CD8-positive, alpha-beta memory T cell (primary cell): ENCODE measurements around the gene DFFA. TPM values are rescaled to one million over a fixed set of nuclear protein-coding genes. Genes with fewer than 3 reads are reported as not detected.

Experiments used
- CTCF ChIA-PET: fragments of 350-600 bp; sonication (Branson Sonifier 250); formaldehyde crosslinking; loops from one replicate; lab custom pipeline; 2021; ENCODE audit warnings: antibody characterized with exemption; lab: Charles Lee
- POLR2A ChIA-PET: fragments of 350-600 bp; sonication (Branson Sonifier 250); formaldehyde crosslinking; loops from one replicate; lab custom pipeline; 2021; ENCODE audit warnings: antibody characterized with exemption; lab: Charles Lee
- DNase-seq, 5 donors: peaks; one replicate each; pipeline versions ENCODE4 v3.0.0 to v3.0.0-alpha.2; 2020 to 2022; ENCODE audit warnings: mixed read lengths in 1 of 5
- H3K27ac ChIP-seq: one replicate; pipeline ENCODE4 v1.7.0; 2013; ENCODE audit warnings: low read depth, mild to moderate bottlenecking, low read length, moderate library complexity
- H3K27me3 ChIP-seq: 2 replicates; pipeline ENCODE4 v1.7.0; 2013; ENCODE audit warnings: low read length, mild to moderate bottlenecking; ENCODE audit not compliant: insufficient read depth, poor library complexity, severe bottlenecking
- H3K36me3 ChIP-seq: 2 replicates; pipeline ENCODE4 v1.7.0; 2013; ENCODE audit warnings: mild to moderate bottlenecking, low read length, moderate library complexity; ENCODE audit not compliant: insufficient read depth
- H3K4me1 ChIP-seq: 2 replicates; pipeline ENCODE4 v1.7.0; 2013; ENCODE audit warnings: mild to moderate bottlenecking, low read length, moderate library complexity; ENCODE audit not compliant: insufficient read depth
- H3K4me3 ChIP-seq: 2 replicates; pipeline ENCODE4 v1.7.0; 2013; ENCODE audit warnings: mild to moderate bottlenecking, low read length
- H3K9me3 ChIP-seq: 2 replicates; pipeline ENCODE4 v1.7.0; 2013; ENCODE audit warnings: mild to moderate bottlenecking, low read length
- H3K27ac Mint-ChIP-seq, 8 donors: one replicate each; pipeline ENCODE4 v1.8.0; 2020 to 2021; ENCODE audit warnings: mixed read lengths in 8 of 8, mild to moderate bottlenecking in 6 of 8, inconsistent platforms in 3 of 8, moderate library complexity in 3 of 8
- H3K27me3 Mint-ChIP-seq, 2 donors: one replicate each; pipeline ENCODE4 v1.8.0; 2020 to 2021; ENCODE audit warnings: mixed read lengths in 2 of 2, mild to moderate bottlenecking in 1 of 2, moderate library complexity in 1 of 2
- H3K36me3 Mint-ChIP-seq, 3 donors: one replicate each; pipeline ENCODE4 v1.8.0; 2020 to 2021; ENCODE audit warnings: mixed read lengths in 3 of 3, inconsistent platforms in 1 of 3, mild to moderate bottlenecking in 1 of 3
- H3K4me1 Mint-ChIP-seq, 3 donors: one replicate each; pipeline ENCODE4 v1.8.0; 2020 to 2021; ENCODE audit warnings: mixed read lengths in 3 of 3, inconsistent platforms in 1 of 3, mild to moderate bottlenecking in 1 of 3
- H3K4me3 Mint-ChIP-seq, 7 donors: one replicate each; pipeline ENCODE4 v1.8.0; 2020 to 2021; ENCODE audit warnings: mixed read lengths in 7 of 7, mild to moderate bottlenecking in 6 of 7, moderate library complexity in 4 of 7, inconsistent platforms in 2 of 7
- H3K9me3 Mint-ChIP-seq, 5 donors: one replicate each; pipeline ENCODE4 v1.8.0; 2020 to 2022; ENCODE audit warnings: mixed read lengths in 5 of 5, mild to moderate bottlenecking in 3 of 5, moderate library complexity in 2 of 5, inconsistent platforms in 1 of 5
- polyA plus RNA-seq: library from polyadenylated mRNA; unstranded; fragments of 300-500 nt; fragmentation: Illumina TruSeq; gene quantifications from one replicate; pipeline ENCODE4 v1.2.3, GENCODE V29; 2021
- total RNA-seq, 2 experiments: library from RNA; stranded (reverse); gene quantifications; one replicate each; pipeline ENCODE4 v1.2.3, GENCODE V29; 2021

The DFFA gene
- total and polyA plus RNA-seq, 3 experiments from 2014 or later = 40.4 to 69.1 (median 67.7) TPM

GRCh38 chr1:10498231-10498630 lies 25.9 kb upstream of the DFFA start:
- H3K36me3 ChIP-seq = no peaks in the 10 kb centered on the region
- H3K9me3 ChIP-seq = no peaks in the 10 kb centered on the region
- POLR2A ChIA-PET = interaction anchor here (1.7 kb wide), 1 partner anchor 15 kb away, joined by 4 read pairs; no protein-coding TSS in a partner anchor
- DNase-seq = peak in 1 of 5 donors; percentile 7
- H3K4me3 ChIP-seq = no peak overlapping the region
- peaks cover 0 to 7% (median 5%) of the 10 kb centered on the region in 3 donors for H3K36me3 Mint-ChIP-seq
- peaks cover 53 to 68% (median 54%) of the 10 kb centered on the region in 3 donors for H3K4me1 Mint-ChIP-seq
- H3K27ac Mint-ChIP-seq = peak overlapping the region; percentile 49 to 92 (median 86)
- H3K27me3 Mint-ChIP-seq = no peaks in the 10 kb centered on the region
- CTCF ChIA-PET = interaction anchor here (1.3 to 2.5 kb wide), 2 partner anchors 10 to 12 kb away, joined by 3 to 27 read pairs; no protein-coding TSS in a partner anchor
- H3K27me3 ChIP-seq = no peaks in the 10 kb centered on the region
- H3K4me3 Mint-ChIP-seq = peak overlapping the region in 6 of 7 donors; percentile 29 to 67 (median 54)
- no peaks in the 10 kb centered on the region for H3K9me3 Mint-ChIP-seq
- peaks cover 18% of the 10 kb centered on the region for H3K4me1 ChIP-seq
- no peak overlapping the region for H3K27ac ChIP-seq

GRCh38 chr1:10497109-10497508 lies 24.8 kb upstream of the DFFA start:
- peaks cover 0 to 7% (median 2%) of the 10 kb centered on the region in 3 donors for H3K36me3 Mint-ChIP-seq
- H3K4me1 Mint-ChIP-seq = peaks cover 49 to 63% (median 54%) of the 10 kb centered on the region in 3 donors
- no peaks in the 10 kb centered on the region for H3K27me3 Mint-ChIP-seq
- Histone ChIP-seq H3K4me1 (peaks cover 18% of the 10 kb centered on the region), H3K27me3 (no peaks in the 10 kb centered on the region), H3K27ac (no peak overlapping the region), H3K9me3 (no peaks in the 10 kb centered on the region), H3K36me3 (no peaks in the 10 kb centered on the region), H3K4me3 (no peak overlapping the region)
- H3K27ac Mint-ChIP-seq = peak overlapping the region; percentile 45 to 92 (median 76)
- H3K9me3 Mint-ChIP-seq = no peaks in the 10 kb centered on the region
- peak overlapping the region in 4 of 7 donors; percentile 44 to 59 (median 47) for H3K4me3 Mint-ChIP-seq
- POLR2A ChIA-PET = interaction anchor here (1.0 to 1.7 kb wide), 3 partner anchors 11 to 17 kb away, joined by 3 to 4 read pairs (median 4); no protein-coding TSS in a partner anchor
- CTCF ChIA-PET = interaction anchor here (1.2 to 3.4 kb wide), 4 partner anchors 11 to 369 kb away, joined by 3 to 27 read pairs (median 14); no protein-coding TSS in a partner anchor
- peak in 4 of 5 donors; percentile 26 to 55 (median 30) for DNase-seq

DNA sequence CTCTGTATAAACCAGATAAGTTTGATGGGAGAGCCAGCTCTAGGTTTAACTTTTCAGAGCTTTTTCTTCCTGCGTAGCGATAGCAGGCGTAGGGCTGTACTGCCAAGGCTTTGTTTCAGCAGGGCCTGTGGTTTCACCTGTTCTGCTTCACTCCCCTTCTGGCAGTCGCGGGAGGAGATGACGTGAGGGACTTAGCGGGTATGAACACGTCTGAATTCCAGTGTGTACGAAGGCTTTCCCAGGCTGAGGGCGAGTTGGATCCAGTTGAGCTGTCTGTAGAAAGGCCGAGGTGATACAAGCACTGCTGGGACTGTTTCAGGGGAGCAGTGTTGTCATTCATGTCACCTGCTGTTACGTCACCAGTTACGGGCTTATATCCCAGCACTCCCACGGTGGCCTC lies 23.6 kb upstream of the DFFA start:
- ChIA-PET CTCF (interaction anchor here (1.2 to 6.0 kb wide), 6 partner anchors 12 to 415 kb away, joined by 3 to 78 read pairs (median 15); no protein-coding TSS in a partner anchor), POLR2A (interaction anchor here (1.0 kb wide), 1 partner anchor 14 kb away, joined by 4 read pairs; no protein-coding TSS in a partner anchor)
- no peaks in the 10 kb centered on the region for H3K27me3 Mint-ChIP-seq
- Histone ChIP-seq H3K36me3 (no peaks in the 10 kb centered on the region), H3K4me3 (peak overlapping the region; percentile 95), H3K4me1 (peaks cover 18% of the 10 kb centered on the region), H3K9me3 (no peaks in the 10 kb centered on the region), H3K27ac (peak overlapping the region; percentile 29), H3K27me3 (no peaks in the 10 kb centered on the region)
- H3K9me3 Mint-ChIP-seq = no peaks in the 10 kb centered on the region
- H3K27ac Mint-ChIP-seq = peak overlapping the region; percentile 91 to 97 (median 96)
- H3K36me3 Mint-ChIP-seq = peaks cover 0 to 7% (median 0%) of the 10 kb centered on the region in 3 donors
- peak overlapping the region; percentile 85 to 90 (median 87) for H3K4me3 Mint-ChIP-seq
- peaks cover 45 to 58% (median 50%) of the 10 kb centered on the region in 3 donors for H3K4me1 Mint-ChIP-seq
- DNase-seq = peak in 4 of 5 donors; percentile 9 to 68 (median 42)

- POLR2A ChIA-PET = interaction anchor here (0.8 to 1.0 kb wide), 2 partner anchors 12 to 13 kb away, joined by 3 to 6 read pairs; no protein-coding TSS in a partner anchor
- peak overlapping the region; percentile 95 for H3K4me3 ChIP-seq
- Mint-ChIP-seq H3K27ac (peak overlapping the region; percentile 91 to 97 (median 96)), H3K36me3 (peaks cover 0 to 8% (median 0%) of the 10 kb centered on the region in 3 donors), H3K27me3 (no peaks in the 10 kb centered on the region), H3K9me3 (no peaks in the 10 kb centered on the region), H3K4me3 (peak overlapping the region; percentile 85 to 90 (median 87)), H3K4me1 (peaks cover 45 to 58% (median 50%) of the 10 kb centered on the region in 3 donors)
- no peak for DNase-seq
- H3K27ac ChIP-seq = peak overlapping the region; percentile 29
- H3K4me1 ChIP-seq = peaks cover 18% of the 10 kb centered on the region
- H3K36me3 ChIP-seq = no peaks in the 10 kb centered on the region
- H3K27me3 ChIP-seq = no peaks in the 10 kb centered on the region
- CTCF ChIA-PET = interaction anchor here (0.7 to 6.0 kb wide), 33 partner anchors 8 to 909 kb away, joined by 3 to 78 read pairs (median 4); partner anchors contain the start of genes CENPS and PEX14
- no peaks in the 10 kb centered on the region for H3K9me3 ChIP-seq
Observed at GRCh38 chr1:10495475-10495817, 23.1 kb upstream of the DFFA start.

- DNase-seq = peak; percentile 67 to 81 (median 71)
- Histone ChIP-seq H3K4me1 (peaks cover 18% of the 10 kb centered on the region), H3K4me3 (peak overlapping the region; percentile 95), H3K9me3 (no peaks in the 10 kb centered on the region), H3K27ac (peak overlapping the region; percentile 64), H3K36me3 (no peaks in the 10 kb centered on the region), H3K27me3 (no peaks in the 10 kb centered on the region)
- CTCF ChIA-PET = interaction anchor here (0.7 to 6.0 kb wide), 42 partner anchors 9 to 909 kb away, joined by 3 to 78 read pairs (median 4); partner anchors contain the start of genes CENPS and PEX14
- no peaks in the 10 kb centered on the region for H3K27me3 Mint-ChIP-seq
- POLR2A ChIA-PET = interaction anchor here (0.8 to 1.0 kb wide), 2 partner anchors 12 to 14 kb away, joined by 3 to 6 read pairs; no protein-coding TSS in a partner anchor
- H3K4me1 Mint-ChIP-seq = peaks cover 45 to 58% (median 50%) of the 10 kb centered on the region in 3 donors
- peaks cover 0 to 12% (median 1%) of the 10 kb centered on the region in 3 donors for H3K36me3 Mint-ChIP-seq
- peak overlapping the region; percentile 85 to 90 (median 87) for H3K4me3 Mint-ChIP-seq
- H3K27ac Mint-ChIP-seq = peak overlapping the region; percentile 91 to 97 (median 96)
- H3K9me3 Mint-ChIP-seq = no peaks in the 10 kb centered on the region
Observed at GRCh38 chr1:10494754-10495474, 22.6 kb upstream of the DFFA start.

DNA sequence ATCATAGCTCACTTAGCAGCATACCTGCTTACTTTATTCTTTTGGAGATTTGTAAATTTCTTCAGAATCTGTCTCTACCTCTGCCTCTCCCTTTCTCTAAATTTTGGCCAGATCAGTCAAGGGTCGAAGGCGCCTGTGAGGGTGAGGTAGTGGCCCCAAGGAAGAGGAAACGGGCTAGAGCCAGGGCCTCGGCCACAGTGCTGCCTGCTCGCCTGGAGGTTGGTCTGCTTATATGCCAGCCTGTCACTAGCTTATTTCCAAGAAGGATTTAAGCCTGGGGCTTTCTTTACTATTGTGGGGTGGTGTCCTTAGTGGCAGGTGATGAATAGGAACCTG lies 22.1 kb upstream of the DFFA start:
- Mint-ChIP-seq H3K4me3 (peak overlapping the region in 5 of 7 donors; percentile 85 to 88 (median 87)), H3K36me3 (peaks cover 0 to 14% (median 4%) of the 10 kb centered on the region in 3 donors), H3K27me3 (no peaks in the 10 kb centered on the region), H3K27ac (peak overlapping the region in 5 of 8 donors; percentile 91 to 97 (median 96)), H3K9me3 (no peaks in the 10 kb centered on the region), H3K4me1 (peaks cover 45 to 55% (median 48%) of the 10 kb centered on the region in 3 donors)
- Histone ChIP-seq H3K27me3 (no peaks in the 10 kb centered on the region), H3K36me3 (no peaks in the 10 kb centered on the region), H3K27ac (no peak overlapping the region), H3K4me1 (peaks cover 18% of the 10 kb centered on the region), H3K4me3 (no peak overlapping the region), H3K9me3 (no peaks in the 10 kb centered on the region)
- POLR2A ChIA-PET = interaction anchor here (0.8 kb wide), 1 partner anchor 14 kb away, joined by 3 read pairs; no protein-coding TSS in a partner anchor
- DNase-seq = no peak
- CTCF ChIA-PET = interaction anchor here (0.7 to 6.0 kb wide), 37 partner anchors 9 to 498 kb away, joined by 3 to 78 read pairs (median 4); partner anchors contain the start of genes CENPS and PEX14

DNA sequence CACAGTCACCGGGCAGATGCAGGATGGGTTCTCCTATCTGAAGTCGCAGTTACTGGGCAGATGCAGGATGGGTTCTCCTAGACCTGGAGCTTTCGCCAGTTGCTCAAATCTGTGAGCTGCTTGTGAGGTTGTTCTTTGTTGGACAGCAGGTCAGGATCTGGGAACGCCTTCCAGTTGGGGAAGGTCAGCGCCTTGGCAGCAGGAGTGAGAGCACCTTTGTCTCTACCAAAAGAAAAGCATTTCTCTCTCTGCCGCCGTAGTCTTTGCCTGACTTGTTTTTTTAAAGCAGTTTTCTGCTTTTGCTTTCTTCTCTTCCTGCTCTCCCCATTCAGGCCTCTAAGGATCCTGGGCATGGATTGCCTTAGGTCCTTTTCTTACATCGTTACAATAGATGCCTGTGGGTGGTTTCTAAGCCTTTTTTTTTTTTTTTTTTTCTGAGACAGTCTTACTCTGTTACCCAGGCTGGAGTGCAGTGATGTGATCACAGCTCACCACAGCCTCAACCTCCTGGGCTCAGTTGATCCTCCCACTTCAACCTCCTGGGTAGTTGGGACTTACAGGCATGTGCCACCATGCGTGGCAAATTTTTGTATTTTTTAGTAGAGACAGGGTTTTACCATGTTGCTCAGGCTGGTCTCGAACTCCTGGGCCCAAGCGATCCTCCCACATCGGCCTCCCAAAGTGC lies 18.1 kb upstream of the DFFA start:
- H3K36me3 Mint-ChIP-seq = peaks cover 0 to 20% (median 8%) of the 10 kb centered on the region in 3 donors
- no peak for DNase-seq

More for the DNA sequence above, 18.1 kb upstream of the DFFA start:
- ChIA-PET CTCF (interaction anchor here (0.9 to 6.0 kb wide), 3 partner anchors 18 to 280 kb away, joined by 3 to 78 read pairs (median 6); partner anchors contain the start of genes CENPS and KIF1B), POLR2A (no interaction called here)
- Histone ChIP-seq H3K36me3 (no peaks in the 10 kb centered on the region), H3K4me3 (no peak overlapping the region), H3K9me3 (no peaks in the 10 kb centered on the region), H3K27me3 (no peaks in the 10 kb centered on the region), H3K27ac (no peak overlapping the region), H3K4me1 (peaks cover 7% of the 10 kb centered on the region)
- peaks cover 9 to 23% (median 18%) of the 10 kb centered on the region in 3 donors for H3K4me1 Mint-ChIP-seq
- H3K27me3 Mint-ChIP-seq = no peaks in the 10 kb centered on the region
- no peak overlapping the region for H3K4me3 Mint-ChIP-seq
- H3K9me3 Mint-ChIP-seq = no peaks in the 10 kb centered on the region
- H3K27ac Mint-ChIP-seq = no peak overlapping the region
